OCI-LY7 (cell line): Measurements from ENCODE around the gene SRRT. TPM values are rescaled to one million over a fixed set of nuclear protein-coding genes. Genes with fewer than 3 reads are reported as not detected.
A peak's percentile ranks its signal among the peaks of the same experiment; 100 is the strongest.

Source experiments
- BruUV-seq: library from RNA; stranded (reverse); fragments of 400-500 nt; replicated peaks from 2 replicates; lab custom pipeline; 2021; lab: Mats Ljungman, UMichigan
- CTCF ChIA-PET: fragments of 300-600 bp; sonication (Branson Sonifier 250); formaldehyde crosslinking; loops from one replicate; lab custom pipeline; 2022; ENCODE audit warnings: antibody characterized with exemption; ENCODE audit not compliant: unreplicated experiment; lab: Charles Lee
- POLR2A ChIA-PET: fragments of 300-600 bp; sonication (Branson Sonifier 250); formaldehyde crosslinking; loops from one replicate; lab custom pipeline; 2022; ENCODE audit warnings: antibody characterized with exemption; lab: Charles Lee
- DNase-seq: peaks from one replicate; pipeline ENCODE4 v3.0.0-alpha.2; 2015; ENCODE audit warnings: low spot score
- H2AFZ ChIP-seq: fragments of 200-600 bp; sonication (generic), shearing (Covaris generic); 2 replicates; pipeline ENCODE4 v1.6.1; 2014; ENCODE audit warnings: mild to moderate bottlenecking, antibody characterized with exemption, low read length, moderate library complexity
- H3K27ac ChIP-seq: fragments of 200-600 bp; sonication (generic); 2 replicates; pipeline ENCODE4 v1.5.1; 2014; ENCODE audit warnings: mixed run types, low read depth, mild to moderate bottlenecking, moderate library complexity, low read length, inconsistent platforms; ENCODE audit not compliant: poor library complexity, severe bottlenecking
- H3K36me3 ChIP-seq: fragments of 200-600 bp; sonication (generic); 2 replicates; pipeline ENCODE4 v1.6.1; 2014; ENCODE audit warnings: mild to moderate bottlenecking, antibody characterized with exemption, low read length, moderate library complexity, mixed read lengths; ENCODE audit not compliant: insufficient read depth
- H3K4me1 ChIP-seq: fragments of 200-600 bp; sonication (generic); 2 replicates; pipeline ENCODE4 v1.5.1; 2014; ENCODE audit warnings: mild to moderate bottlenecking, low read length; ENCODE audit not compliant: insufficient read depth, poor library complexity, severe bottlenecking
- H3K4me2 ChIP-seq: fragments of 200-600 bp; sonication (generic); 2 replicates; pipeline ENCODE4 v1.6.1; 2014; ENCODE audit warnings: mild to moderate bottlenecking, low read length
- H3K4me3 ChIP-seq: fragments of 200-600 bp; sonication (generic); 2 replicates; pipeline ENCODE4 v1.5.1; 2014; ENCODE audit warnings: mild to moderate bottlenecking, low read depth, low read length; ENCODE audit not compliant: poor library complexity, severe bottlenecking
- H3K79me2 ChIP-seq: fragments of 200-600 bp; sonication (generic); 2 replicates; pipeline ENCODE4 v1.6.1; 2016; ENCODE audit warnings: low read depth, mild to moderate bottlenecking, low read length, moderate library complexity, mixed read lengths; ENCODE audit not compliant: insufficient read depth
- H3K9me2 ChIP-seq: fragments of 200-600 bp; sonication (generic); 2 replicates; pipeline ENCODE4 v1.6.1; 2016; ENCODE audit warnings: mild to moderate bottlenecking, low read length, mixed read lengths; ENCODE audit not compliant: insufficient read depth
- H3K9me3 ChIP-seq: fragments of 200-600 bp; sonication (generic); 2 replicates; pipeline ENCODE4 v1.6.1; 2014; ENCODE audit warnings: mild to moderate bottlenecking, mixed run types, low read length, mixed read lengths
- H4K20me1 ChIP-seq: fragments of 200-600 bp; sonication (generic); 2 replicates; pipeline ENCODE4 v1.6.1; 2014; ENCODE audit warnings: mild to moderate bottlenecking, antibody characterized with exemption, low read length, moderate library complexity, mixed read lengths; ENCODE audit not compliant: insufficient read depth
- CTCF ChIP-seq: fragments of 200-600 bp; sonication (generic); conservative IDR thresholded peaks from 2 replicates; pipeline ENCODE4 v1.5.1; 2014; ENCODE audit warnings: mild to moderate bottlenecking, antibody characterized with exemption, low read length, moderate library complexity, mixed read lengths
- EZH2phosphoT487 ChIP-seq: fragments of 200-600 bp; sonication (generic); IDR thresholded peaks from 2 replicates; pipeline ENCODE4 v1.6.1; 2018; ENCODE audit warnings: low read depth, borderline replicate concordance, mild to moderate bottlenecking, mixed run types, antibody characterized with exemption, low read length, moderate library complexity, mixed read lengths
- intact Hi-C: fragments of 100-400 bp; cut with micrococcal nuclease; formaldehyde crosslinking; loops from one replicate; pipeline ENCODE4 v1.10.0; 2022; ENCODE audit not compliant: unreplicated experiment
- total RNA-seq, 2 experiments: library from RNA; depleted of rRNA in 1 of 2; stranded (reverse); fragments of >200 nt in 1 of 2; shearing (Covaris generic) in 1 of 2; gene quantifications; 2 replicates each; pipeline ENCODE4 v1.2.3, GENCODE V29; 2014 to 2022

Gene SRRT
- total RNA-seq, 2 experiments from 2014 or later, result 154 to 264 TPM

- no peak for TF ChIP-seq EZH2phosphoT487
- no peak for TF ChIP-seq CTCF
- H3K79me2 ChIP-seq, result peaks cover 38% of the 10 kb centered on the region
- peaks cover 9% of the 10 kb centered on the region for H4K20me1 ChIP-seq
- peaks cover 27% of the 10 kb centered on the region for H3K36me3 ChIP-seq
- ChIA-PET CTCF (no interaction called here), POLR2A (interaction anchor here (0.7 kb wide), 1 partner anchor 32 kb away, joined by 3 read pairs; no protein-coding TSS in a partner anchor)
- H3K4me1 ChIP-seq, result peaks cover 34% of the 10 kb centered on the region
- H3K4me2 ChIP-seq, result peak overlapping the region; percentile 91
- intact Hi-C loops, result no loop called here
- no TSS peak for BruUV-seq
- peak overlapping the region; percentile 67; the same call in 1 of the 2 replicates for H2AFZ ChIP-seq
- no peak for DNase-seq
- H3K9me2 ChIP-seq, result no peaks in the 10 kb centered on the region
- peak overlapping the region; percentile 76 for H3K27ac ChIP-seq
- peak overlapping the region; percentile 78 for H3K4me3 ChIP-seq
- H3K9me3 ChIP-seq, result no peaks in the 10 kb centered on the region
Measured at GRCh38 chr7:100873599-100874299, 1.2 kb upstream of the SRRT start.

DNA sequence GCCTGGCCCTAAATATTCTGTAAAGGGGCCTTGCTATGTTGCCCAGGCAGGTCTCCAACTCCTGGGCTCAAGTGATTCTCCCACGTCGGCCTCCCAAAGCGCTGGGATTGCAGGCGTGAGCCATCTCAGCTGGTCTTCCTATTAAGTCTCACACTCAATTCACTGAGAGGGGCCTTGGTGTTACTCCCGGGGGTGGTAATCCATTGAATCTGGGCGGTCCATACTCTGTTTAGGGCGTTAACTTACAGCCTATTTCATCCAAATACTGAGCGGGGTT lies 665 bp upstream of the SRRT start:
- Histone ChIP-seq H3K4me2 (peak overlapping the region; percentile 91), H3K9me3 (no peaks in the 10 kb centered on the region), H3K79me2 (peaks cover 43% of the 10 kb centered on the region), H3K4me1 (peaks cover 38% of the 10 kb centered on the region), H2AFZ (peak overlapping the region; percentile 67), H3K27ac (peak overlapping the region; percentile 76), H4K20me1 (peaks cover 9% of the 10 kb centered on the region), H3K36me3 (peaks cover 32% of the 10 kb centered on the region), H3K4me3 (peak overlapping the region; percentile 78), H3K9me2 (no peaks in the 10 kb centered on the region)
- BruUV-seq, result no TSS peak
- TF ChIP-seq CTCF (no peak), EZH2phosphoT487 (no peak)
- intact Hi-C loops, result no loop called here
- no peak for DNase-seq
- ChIA-PET POLR2A (interaction anchor here (1.1 kb wide), 1 partner anchor 181 kb away, joined by 3 read pairs; no protein-coding TSS in a partner anchor), CTCF (no interaction called here)

- Histone ChIP-seq H3K4me3 (peak overlapping the region; percentile 78), H3K27ac (peak overlapping the region; percentile 76), H3K4me2 (peak overlapping the region; percentile 65), H3K79me2 (peaks cover 52% of the 10 kb centered on the region), H4K20me1 (peaks cover 9% of the 10 kb centered on the region), H3K36me3 (peaks cover 42% of the 10 kb centered on the region), H3K9me2 (no peaks in the 10 kb centered on the region), H2AFZ (peak overlapping the region; percentile 38; the same call in 1 of the 2 replicates), H3K4me1 (peaks cover 41% of the 10 kb centered on the region), H3K9me3 (no peaks in the 10 kb centered on the region)
- intact Hi-C loops, result no loop called here
- ChIA-PET CTCF (interaction anchor here (1.0 to 1.1 kb wide), 2 partner anchors 12 to 14 kb away, joined by 3 to 7 read pairs; partner anchors contain the start of gene UFSP1), POLR2A (interaction anchor here (0.6 to 2.6 kb wide), 10 partner anchors 13 to 982 kb away, joined by 3 to 40 read pairs (median 4); partner anchors contain the start of genes POP7, SLC12A9, TRIM56 and UFSP1)
- TF ChIP-seq EZH2phosphoT487, result no peak
- TF ChIP-seq CTCF, result no peak
- no TSS peak for BruUV-seq
- peak; percentile 58 for DNase-seq
Measured at GRCh38 chr7:100875356-100875751, 451 bp downstream of the SRRT start.
